Measurements from ENCODE around the gene SLC5A5.

DNA sequence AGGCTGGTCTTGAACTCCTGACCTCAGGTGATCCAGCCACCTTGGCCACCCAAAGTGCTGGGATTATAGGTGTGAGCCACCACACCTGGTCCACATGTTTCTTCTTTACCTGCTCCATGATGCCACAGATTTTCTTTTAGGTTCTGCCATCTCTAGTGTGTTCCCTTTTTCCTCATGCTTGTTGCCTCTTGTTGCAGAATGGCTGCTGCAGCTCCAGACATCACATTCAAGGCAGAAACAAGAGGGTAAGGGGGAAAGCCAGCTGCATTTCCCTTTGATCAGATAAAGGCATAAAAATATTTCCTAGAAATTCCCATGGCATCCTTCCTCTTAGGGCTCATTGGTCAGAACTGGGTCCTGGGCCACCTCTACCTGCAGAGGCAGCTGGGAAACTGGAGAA, 48.8 kb downstream of the SLC5A5 start:
- no peak for TF ChIP-seq POLR2A (IDR thresholded peaks at IDR 0.05)
- TF ChIP-seq, protein P1, sequence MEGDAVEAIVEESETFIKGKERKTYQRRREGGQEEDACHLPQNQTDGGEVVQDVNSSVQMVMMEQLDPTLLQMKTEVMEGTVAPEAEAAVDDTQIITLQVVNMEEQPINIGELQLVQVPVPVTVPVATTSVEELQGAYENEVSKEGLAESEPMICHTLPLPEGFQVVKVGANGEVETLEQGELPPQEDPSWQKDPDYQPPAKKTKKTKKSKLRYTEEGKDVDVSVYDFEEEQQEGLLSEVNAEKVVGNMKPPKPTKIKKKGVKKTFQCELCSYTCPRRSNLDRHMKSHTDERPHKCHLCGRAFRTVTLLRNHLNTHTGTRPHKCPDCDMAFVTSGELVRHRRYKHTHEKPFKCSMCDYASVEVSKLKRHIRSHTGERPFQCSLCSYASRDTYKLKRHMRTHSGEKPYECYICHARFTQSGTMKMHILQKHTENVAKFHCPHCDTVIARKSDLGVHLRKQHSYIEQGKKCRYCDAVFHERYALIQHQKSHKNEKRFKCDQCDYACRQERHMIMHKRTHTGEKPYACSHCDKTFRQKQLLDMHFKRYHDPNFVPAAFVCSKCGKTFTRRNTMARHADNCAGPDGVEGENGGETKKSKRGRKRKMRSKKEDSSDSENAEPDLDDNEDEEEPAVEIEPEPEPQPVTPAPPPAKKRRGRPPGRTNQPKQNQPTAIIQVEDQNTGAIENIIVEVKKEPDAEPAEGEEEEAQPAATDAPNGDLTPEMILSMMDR (IDR thresholded peaks at IDR 0.05) = no peak

Measured in prostate gland (tissue), 2 donors.